Hypothalamus (tissue), 51 donors: ENCODE data around the gene KDM1A.

ENCODE experiments used
- DNase-seq, 51 donors: peaks; one replicate each; lab custom pipeline; 2025; lab: John Stamatoyannopoulos, UW

The KDM1A gene

DNA sequence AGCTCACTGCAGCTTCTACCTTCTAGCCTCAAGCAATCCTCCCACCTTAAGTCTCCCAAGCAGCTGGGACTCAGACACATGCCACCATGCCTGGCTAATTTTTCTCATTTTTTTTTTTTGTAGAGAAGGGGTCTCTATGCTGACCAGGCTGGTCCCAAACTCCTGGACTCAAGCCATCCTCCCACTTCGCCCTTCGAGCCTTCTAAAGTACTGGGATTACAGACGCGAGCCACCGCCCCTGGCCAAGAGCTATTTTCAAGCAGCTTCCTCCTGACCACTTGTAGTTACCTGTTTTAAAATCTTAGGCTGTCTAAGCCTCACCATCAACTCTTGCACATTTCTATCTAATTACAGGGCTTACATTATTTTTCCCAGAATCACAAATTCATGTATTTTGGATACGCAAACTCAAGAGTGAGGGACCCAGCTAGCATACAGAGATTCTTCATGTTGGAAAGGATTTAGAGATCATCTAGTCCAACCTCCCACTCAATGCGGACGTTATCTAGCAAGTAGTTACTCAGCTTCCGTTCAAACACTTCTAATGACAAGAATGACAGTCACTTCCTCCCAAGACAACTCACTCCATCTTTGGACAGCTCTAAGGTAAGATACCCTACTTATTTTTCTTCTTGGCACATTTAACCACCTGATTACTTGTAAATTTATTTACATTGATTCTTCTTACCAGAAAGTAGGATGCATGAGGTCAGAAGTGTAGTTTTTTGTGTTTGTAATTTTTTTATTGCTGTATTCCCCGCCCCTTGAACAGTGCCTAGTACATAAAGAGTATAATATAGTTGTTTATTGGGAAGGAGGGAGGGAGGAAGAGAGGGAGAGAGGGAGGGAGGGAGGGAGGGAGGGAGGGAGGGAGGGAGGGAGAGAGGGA lies 84.0 kb downstream of the KDM1A start:
- DNase-seq = no peak

DNA sequence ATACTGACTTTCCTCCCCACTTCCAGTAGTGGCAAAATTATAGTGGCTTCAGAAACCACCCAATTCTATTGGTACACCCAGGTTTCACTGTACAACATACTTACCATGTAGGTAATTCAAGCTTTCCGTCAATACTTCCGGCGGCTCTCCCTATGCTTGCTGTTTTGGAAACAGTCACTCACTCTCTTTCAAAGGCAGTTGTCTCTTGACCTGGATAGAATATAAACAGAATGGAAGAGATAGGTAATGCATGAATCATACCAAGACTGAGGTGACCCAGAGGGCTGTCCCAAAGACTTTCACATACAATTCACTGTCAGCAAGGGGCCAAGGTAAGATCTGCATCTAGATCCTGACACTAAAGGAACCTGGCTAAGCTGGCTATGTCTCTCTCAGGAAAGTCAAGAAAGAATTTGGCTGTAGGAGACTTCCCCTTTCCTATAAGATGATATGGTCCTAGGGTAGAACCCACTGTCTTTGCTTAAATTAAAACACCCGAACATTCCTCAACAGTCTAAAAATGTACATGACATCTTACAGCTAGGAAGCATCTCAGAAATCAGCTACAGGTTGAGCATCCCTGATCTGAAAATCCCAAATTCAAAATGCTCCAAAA lies 89.8 kb downstream of the KDM1A start:
- DNase-seq = no peak

DNA sequence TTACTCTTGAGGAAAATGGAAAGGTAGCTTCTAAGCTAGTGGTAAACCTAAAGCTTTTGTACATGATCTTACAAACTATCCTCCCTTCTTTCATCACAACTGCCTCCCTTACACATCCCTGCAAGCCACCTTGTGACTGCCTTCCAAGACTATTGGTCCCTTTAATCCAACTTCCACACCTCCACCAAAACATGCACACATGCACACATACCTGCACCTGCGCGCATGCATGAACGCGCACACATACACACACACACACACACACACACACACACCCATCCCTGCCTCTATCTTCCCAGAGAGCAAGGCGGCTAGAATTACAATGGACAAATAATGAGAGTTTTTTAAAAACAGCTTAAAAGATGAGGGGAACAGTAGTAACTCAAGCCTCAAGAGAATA lies 91.1 kb downstream of the KDM1A start:
- DNase-seq = no peak

DNA sequence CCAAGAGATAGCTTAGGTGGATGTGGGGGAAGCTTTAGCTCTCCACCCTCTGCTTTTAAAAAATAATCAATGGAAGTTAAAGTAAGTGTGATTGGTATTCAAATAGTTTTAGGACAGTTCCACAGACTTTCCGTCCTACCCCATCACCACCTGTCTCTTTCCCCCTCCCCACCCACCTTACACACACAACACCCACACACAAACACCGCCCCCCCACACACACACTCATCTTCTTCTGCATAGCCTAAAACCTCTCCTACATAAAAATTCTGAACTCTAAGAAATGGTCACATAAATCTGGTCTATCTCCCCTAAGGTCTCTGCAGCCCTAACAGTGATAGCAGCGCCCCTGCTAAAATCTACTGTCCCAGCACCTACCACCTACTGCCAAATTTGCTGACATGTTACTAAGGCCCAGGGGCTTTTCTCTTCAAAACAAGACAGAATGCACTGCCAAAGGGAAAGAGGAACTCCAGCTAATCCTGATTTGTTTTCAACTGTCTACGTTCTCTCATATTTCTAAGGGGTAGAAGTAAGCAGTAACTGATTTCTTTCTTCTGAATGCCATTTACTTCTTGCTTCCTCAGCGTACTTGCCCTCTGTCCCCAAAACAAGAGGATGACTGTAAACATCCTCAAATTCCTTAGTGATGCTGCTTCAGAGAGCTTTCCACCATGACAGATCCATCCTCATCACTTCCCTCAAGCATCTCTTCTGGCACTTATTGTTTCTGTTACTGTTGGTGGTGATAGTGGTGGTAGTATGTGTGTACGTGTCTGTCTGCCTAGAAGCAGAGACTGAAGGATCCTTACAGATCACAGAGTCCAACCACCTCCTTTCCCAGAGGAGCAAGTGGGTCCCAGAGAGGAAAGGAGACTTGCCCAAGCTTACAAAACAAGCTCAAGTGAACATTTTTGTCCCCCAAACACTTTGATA lies 92.6 kb downstream of the KDM1A start:
- no peak for DNase-seq

DNA sequence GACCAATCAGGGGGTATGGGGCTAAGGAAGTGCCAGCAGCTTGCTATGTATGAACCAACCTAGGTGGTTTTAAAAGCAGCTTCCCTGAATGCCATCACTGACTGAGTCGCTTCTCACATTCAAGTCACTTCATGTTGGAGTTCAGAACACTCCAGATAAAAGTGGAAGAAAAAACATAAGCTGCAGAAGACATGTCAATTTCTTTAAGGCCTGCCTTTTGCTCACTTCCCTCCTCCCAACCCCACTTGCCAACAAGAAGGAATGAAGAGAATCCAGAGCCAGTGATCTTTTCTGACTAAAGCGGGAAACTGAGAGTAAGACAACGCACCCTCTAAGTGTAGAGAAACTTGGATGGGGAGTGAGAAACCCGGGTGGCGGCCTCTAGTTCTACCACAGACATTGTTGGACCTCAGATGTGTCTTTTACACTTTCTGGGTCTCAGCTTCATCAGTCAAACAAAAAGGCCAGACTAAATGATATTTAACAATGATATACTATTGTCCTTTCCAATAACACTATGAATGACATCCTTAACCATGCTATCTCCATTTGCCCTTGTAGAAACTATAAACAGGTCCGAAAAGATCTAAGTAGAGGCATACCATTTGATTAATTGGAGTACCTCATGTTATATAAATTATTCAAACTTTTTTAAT lies 95.3 kb downstream of the KDM1A start:
- DNase-seq = peak in 1 of 51 donors; percentile 4

DNA sequence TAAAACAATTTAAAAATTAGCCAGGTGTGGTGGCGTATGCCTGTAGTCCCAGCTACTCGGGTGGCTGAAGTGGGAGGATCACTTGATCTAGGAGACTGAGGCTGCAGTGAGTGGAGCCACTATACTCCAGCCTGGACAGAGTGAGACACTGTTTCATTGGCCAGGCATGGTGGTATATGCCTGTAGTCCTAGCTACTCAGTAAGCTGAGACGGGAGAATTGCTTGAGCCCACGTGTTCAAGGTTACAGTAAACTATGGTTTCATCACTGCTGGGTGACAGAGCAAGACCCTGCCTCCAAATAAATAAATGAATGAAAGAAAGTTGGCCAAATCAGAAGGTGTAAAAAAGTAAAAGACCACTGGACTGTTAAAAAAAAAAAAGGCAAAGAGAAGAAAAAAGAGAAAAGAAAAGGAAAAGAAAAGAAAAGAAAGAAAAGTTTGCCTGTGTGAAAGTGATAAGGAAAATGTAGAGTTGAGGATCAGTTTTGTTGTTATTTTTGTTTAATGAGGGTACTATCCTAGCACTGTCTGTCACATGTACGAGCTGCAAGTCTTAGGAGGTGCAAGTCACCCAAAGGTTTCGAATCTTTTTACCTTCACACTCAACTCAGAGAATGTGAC lies 97.1 kb downstream of the KDM1A start:
- no peak for DNase-seq

DNA sequence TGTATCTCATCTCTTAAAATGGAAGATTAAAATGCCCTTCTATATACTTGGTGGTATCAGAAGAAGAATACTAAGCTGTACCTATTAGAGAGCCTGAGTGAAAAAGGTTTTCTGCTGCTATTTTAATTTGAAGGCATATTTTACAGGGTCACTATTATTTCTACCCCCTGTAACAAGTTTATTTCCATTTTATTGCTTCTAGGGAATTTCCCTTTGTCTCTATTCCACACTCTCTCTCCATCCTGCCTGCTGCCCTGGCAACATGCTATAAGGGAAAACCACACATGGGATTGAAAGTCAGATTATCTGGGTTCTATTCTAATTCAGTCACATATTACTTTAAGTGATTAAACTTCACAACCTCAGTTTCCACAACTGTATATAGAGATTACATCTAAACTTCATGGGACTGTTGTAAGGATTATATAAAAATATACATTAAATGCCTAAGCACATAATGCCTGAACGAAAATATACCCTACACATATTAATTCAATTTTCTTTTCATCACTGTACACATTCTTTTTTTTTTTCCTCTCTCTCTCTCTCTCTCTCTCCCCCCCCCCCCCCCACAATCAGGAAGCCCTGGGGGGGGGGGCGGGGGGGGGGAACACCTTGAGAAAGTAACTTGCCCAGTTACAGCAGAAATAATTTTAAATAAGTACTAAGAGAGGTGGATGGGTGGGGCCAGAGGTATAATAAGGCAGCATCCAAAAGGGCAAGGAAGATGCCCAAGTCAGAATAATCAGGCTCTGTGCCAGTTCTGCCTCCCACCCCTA lies 97.8 kb downstream of the KDM1A start:
- no peak for DNase-seq

DNA sequence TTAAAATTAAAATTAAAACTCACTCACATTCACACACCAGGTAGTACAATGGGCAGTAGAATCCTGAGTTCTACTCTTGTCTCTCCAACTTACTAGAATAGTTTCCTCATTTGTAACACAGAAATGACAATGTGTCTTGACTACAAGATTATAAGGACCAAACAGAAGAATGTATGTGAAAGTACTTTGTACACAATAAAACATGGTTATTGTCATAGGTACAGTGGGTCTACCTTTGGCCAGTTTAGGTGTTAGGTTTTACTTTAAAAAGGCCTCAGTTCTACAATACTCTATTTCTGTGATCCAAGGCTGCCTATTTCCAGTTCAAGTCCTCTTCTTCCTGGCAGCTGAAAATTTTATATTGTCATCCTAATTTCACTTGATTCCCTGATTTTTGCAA lies 99.1 kb downstream of the KDM1A start:
- no peak for DNase-seq

DNA sequence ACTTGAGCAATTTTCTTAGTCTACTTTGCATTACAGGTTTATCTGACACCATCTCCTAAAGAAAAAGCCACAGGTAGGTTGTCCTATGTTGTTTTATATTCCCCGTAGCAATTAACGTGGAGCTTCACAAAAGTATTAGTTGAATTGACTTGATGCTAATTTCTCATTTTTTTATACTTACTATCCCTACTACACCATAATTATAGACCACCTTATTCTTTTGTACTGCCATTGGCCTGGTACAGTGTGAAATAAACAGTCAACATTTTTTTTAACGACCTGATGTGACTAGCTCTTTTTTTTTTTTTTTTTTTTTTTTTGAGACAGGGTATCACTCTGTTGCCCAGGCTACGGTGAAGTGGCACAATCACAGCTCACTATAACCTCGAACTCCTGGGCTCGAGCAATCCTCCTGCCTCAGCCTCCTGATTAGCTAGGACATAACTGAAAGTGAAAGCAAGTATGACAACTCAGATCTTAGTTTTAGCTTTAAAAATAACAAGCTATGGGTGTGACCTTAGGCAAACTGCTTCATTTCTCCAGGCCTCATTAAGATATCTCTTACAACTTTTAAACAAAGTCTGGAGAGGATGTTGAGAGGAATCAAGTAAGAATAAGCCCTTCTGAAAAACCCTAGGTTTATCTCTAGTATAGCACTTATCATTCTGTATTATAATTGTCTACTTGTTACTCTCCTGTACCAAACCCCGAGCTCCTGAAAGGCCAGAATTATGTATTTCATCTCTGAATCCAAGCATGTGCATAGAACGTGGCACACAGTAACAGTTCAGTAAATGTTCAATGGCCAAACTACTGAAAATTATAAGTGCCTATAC lies 99.9 kb downstream of the KDM1A start:
- no peak for DNase-seq

DNA sequence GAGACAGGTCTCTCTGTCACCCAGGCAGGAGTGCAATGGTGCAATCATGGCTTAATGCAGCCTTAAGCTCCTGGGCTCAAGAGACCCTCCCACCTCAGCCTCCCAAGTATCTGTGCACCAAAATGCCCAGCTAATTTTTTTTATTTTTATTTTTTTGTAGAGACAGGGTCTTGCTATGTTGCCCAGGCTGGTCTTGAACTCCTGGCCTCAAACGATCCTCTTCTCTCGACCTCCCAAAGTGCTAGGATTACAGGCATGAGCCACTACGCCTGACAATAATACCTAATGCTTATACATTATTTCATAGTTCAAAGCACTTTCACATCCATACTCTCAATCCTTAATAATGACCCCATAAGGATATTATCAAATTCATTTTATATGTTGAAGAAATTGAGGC lies 101.1 kb downstream of the KDM1A start:
- DNase-seq = no peak

DNA sequence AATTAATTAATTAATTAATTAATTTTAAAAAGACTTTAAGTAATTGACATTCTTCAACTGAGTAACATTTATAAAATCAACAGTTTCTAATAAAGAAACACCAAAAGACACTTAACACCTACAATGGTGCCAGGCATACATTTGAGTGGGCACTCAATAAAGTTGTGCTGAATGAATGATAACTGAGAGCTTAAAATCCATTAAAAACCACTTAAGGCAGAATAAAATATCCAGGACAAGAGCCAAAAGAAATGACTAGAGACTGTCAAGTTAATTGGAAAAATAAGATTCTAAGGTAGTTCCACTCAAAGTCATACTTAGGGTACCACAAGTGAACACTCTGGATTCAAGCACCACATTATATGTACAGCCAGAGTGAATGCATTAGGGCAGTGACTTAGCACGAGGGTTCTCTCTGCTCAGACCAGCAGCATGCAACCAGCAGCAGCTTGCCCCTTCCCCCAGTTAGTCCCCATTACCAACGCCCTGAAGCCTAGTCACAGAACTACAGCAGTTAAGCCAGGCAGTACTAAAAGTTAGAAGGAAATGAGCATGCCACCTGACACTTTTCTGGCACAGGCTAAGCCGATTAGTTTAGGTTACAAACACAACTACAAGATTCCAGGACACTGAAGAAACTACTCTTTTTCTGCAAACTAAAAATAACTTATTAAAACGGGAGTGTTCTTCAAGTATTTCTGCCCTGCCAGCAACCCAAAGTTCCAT lies 102.9 kb downstream of the KDM1A start:
- DNase-seq = no peak

DNA sequence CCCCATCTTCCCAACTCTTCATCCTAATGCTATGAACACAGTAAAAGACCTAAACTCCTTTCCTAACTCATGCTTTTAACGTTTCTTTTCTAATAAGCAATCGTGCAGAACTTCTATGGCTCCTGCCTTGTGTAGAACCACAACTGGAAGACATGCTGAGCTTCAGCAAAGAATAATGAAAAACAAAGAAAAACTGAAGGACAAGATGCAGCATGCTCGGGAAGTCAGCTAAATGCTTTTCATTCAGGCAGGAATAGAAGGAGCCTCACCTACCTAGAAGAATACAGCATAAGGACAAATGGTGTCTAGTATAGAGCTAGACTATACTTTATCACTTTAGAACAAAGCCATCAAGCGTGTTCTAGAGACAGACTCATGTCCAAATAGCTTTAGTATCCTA lies 103.5 kb downstream of the KDM1A start:
- DNase-seq = no peak

DNA sequence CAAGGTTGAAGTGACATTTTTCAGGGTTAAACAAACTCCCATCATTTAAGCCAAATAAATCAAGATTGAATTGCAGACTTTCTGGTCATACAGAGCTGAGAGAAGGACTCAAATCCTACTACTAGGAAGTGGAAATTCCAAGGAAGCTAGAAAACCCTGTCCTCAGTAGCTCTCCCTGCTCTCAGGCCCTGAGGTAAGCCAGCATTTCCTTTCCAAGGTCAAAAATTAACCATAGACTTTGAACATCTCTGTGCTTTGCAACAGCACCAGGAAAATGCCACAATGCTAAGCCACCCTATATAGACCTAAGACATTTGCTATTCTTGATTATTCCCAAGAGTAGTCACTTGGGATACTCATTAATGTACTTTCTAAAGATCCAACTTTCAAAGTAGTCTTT lies 104.3 kb downstream of the KDM1A start:
- no peak for DNase-seq

DNA sequence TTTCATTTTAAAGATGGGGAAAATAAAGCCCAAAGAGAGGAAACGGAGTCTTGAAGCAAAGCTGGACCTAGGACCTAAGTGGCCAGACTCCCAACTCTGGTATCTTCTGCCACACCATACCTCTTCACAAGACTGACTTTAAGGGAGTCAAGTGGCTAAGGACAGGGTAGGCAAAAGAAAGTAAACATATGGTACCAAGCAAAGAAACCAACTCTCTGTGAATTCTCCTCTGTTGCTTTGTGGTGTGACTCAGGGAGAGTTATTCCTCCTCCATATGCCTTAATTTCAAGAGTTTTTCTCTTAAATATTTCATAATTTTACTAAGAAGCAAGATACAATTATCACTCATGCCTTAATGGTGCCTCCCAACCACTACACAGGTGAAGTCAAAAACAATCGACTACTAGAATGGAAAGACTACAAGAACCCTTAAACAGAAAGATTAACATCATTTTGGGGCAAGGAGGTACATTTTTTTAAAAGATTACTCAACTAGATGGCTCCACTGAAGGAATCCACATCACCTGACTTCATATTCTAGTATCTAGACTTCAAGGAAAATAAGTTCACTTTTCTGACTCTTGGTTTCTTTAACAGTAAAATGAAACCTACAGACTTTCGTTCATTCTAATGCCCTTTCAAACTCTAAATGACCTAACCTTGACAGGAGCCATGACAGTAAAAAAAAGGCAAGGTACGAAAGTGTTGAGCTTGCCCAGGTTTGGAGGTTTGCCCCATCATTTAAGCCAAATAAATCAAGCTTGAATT lies 105.2 kb downstream of the KDM1A start:
- no peak for DNase-seq

DNA sequence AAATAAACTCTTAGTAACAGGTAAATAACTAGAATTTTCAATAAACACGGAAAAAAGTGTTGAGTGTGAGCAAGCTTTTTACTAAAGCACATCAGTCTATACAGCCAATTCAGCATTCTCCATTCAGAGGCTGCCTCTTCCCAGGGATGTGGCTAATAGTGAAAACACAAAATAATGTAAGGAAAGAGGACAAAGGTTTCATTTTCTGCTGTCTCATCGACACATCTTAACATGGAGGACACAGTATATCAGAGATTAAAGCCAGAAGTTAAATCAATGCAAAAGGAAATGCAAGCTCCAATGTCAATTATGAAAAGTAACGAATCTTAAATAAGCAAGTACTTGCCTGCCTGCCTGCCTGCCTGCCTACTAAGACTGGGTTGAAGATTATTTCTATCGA lies 106.2 kb downstream of the KDM1A start:
- no peak for DNase-seq

DNA sequence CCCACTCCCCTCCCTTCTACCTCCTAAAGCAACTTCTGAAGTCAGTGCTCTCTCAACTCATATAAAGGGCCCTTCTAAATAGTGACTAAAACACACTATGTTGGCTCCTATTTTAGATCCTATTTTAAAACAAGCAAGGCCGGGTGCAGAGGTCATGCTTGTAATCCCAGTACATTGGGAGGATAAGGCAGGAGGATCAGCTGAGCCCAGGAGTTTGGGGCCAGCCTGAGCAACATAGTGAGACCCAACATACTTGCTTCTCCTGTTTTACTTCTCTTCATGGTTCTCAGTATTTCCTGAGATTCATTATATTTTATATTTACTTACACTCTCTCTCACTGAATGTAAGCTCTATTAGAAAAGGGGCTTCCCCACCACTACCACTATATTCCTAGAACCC lies 106.9 kb downstream of the KDM1A start:
- DNase-seq = no peak

DNA sequence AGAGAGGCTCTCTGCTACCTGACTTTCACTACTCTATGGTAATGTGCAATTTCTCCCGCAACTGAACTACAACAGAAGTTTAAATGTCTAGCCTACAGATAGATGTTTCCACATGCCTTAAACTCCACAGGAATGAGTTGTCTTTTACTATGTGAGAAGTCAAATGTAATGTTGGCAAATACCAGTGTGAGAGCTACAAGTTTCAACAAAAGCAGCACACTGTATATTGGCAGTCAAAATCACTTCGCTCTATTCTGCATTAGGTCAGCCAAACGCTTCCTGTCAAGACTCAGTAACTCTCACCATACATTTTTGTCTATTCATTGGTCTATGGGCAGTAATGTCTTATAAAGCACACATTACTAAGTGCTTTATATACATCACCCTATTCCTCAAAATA lies 107.5 kb downstream of the KDM1A start:
- DNase-seq = no peak
